Measurements from ENCODE around the gene NEDD4L.
"Not testable (repeated sequence)": the region's sequence is repeated elsewhere in the genome, so short reads cannot be mapped to it uniquely, and the experiment has no call there.

The NEDD4L gene

GRCh38 chr18:58417752-58418151, 373.7 kb downstream of the NEDD4L start:
- Histone ChIP-seq H3K27ac (ENCODE audit: low read depth, low read length) (no peak overlapping the region), H3K9me3 (ENCODE audit: insufficient read depth, low read depth, low read length) (no peaks in the 10 kb centered on the region), H3K4me3 (ENCODE audit: low read length) (no peak overlapping the region), H3K36me3 (ENCODE audit: insufficient read depth, low read length) (no peaks in the 10 kb centered on the region), H3K4me1 (ENCODE audit: insufficient read depth, low read length) (no peaks in the 10 kb centered on the region), H3K27me3 (ENCODE audit: insufficient read depth, low read length) (no peaks in the 10 kb centered on the region), H3K9ac (ENCODE audit: low read depth, low read length) (no peak overlapping the region)
- 96% methylated on average over 6 of the region's 6 CpGs for WGBS

GRCh38 chr18:58418361-58418760, 374.3 kb downstream of the NEDD4L start:
- WGBS = 100% methylated on average over 4 of the region's 4 CpGs
- H3K27me3 ChIP-seq (ENCODE audit: insufficient read depth, low read length) = no peaks in the 10 kb centered on the region

GRCh38 chr18:58419587-58420199, 375.7 kb downstream of the NEDD4L start:
- Histone ChIP-seq H3K9me3 (ENCODE audit: insufficient read depth, low read depth, low read length) (no peaks in the 10 kb centered on the region), H3K4me3 (ENCODE audit: low read length) (no peak overlapping the region), H3K9ac (ENCODE audit: low read depth, low read length) (no peak overlapping the region), H3K4me1 (ENCODE audit: insufficient read depth, low read length) (no peaks in the 10 kb centered on the region), H3K27me3 (ENCODE audit: insufficient read depth, low read length) (no peaks in the 10 kb centered on the region), H3K36me3 (ENCODE audit: insufficient read depth, low read length) (no peaks in the 10 kb centered on the region), H3K27ac (ENCODE audit: low read depth, low read length) (no peak overlapping the region)
- 77% methylated on average over 4 of the region's 4 CpGs for WGBS

More at GRCh38 chr18:58418361-58418760, 374.3 kb downstream of the NEDD4L start:
- H3K27ac ChIP-seq (ENCODE audit: low read depth, low read length) = no peak overlapping the region
- no peak overlapping the region for H3K4me3 ChIP-seq (ENCODE audit: low read length)
- H3K9me3 ChIP-seq (ENCODE audit: insufficient read depth, low read depth, low read length) = no peaks in the 10 kb centered on the region
- no peak overlapping the region for H3K9ac ChIP-seq (ENCODE audit: low read depth, low read length)
- no peaks in the 10 kb centered on the region for H3K4me1 ChIP-seq (ENCODE audit: insufficient read depth, low read length)
- H3K36me3 ChIP-seq (ENCODE audit: insufficient read depth, low read length) = no peaks in the 10 kb centered on the region

- Histone ChIP-seq H3K36me3 (ENCODE audit: insufficient read depth, low read length) (no peaks in the 10 kb centered on the region), H3K4me3 (ENCODE audit: low read length) (no peak overlapping the region)
- WGBS = 93% methylated on average over 3 of the region's 4 CpGs
Measured at GRCh38 chr18:58426611-58427010, 382.6 kb downstream of the NEDD4L start.

GRCh38 chr18:58427321-58427720, 383.3 kb downstream of the NEDD4L start:
- no peaks in the 10 kb centered on the region for H3K36me3 ChIP-seq (ENCODE audit: insufficient read depth, low read length)
- peaks cover 6% of the 10 kb centered on the region; the same call in 1 of the 2 replicates for H3K4me1 ChIP-seq (ENCODE audit: insufficient read depth, low read length)
- 87% methylated on average over 5 of the region's 5 CpGs for WGBS
- H3K27ac ChIP-seq (ENCODE audit: low read depth, low read length) = no peak overlapping the region
- H3K9ac ChIP-seq (ENCODE audit: low read depth, low read length) = no peak overlapping the region
- no peaks in the 10 kb centered on the region for H3K9me3 ChIP-seq (ENCODE audit: insufficient read depth, low read depth, low read length)
- no peak overlapping the region for H3K4me3 ChIP-seq (ENCODE audit: low read length)
- H3K27me3 ChIP-seq (ENCODE audit: insufficient read depth, low read length) = no peaks in the 10 kb centered on the region

More at GRCh38 chr18:58426611-58427010, 382.6 kb downstream of the NEDD4L start:
- no peaks in the 10 kb centered on the region for H3K9me3 ChIP-seq (ENCODE audit: insufficient read depth, low read depth, low read length)
- peaks cover 6% of the 10 kb centered on the region; the same call in 1 of the 2 replicates for H3K4me1 ChIP-seq (ENCODE audit: insufficient read depth, low read length)
- no peak overlapping the region for H3K9ac ChIP-seq (ENCODE audit: low read depth, low read length)
- no peak overlapping the region for H3K27ac ChIP-seq (ENCODE audit: low read depth, low read length)
- no peaks in the 10 kb centered on the region for H3K27me3 ChIP-seq (ENCODE audit: insufficient read depth, low read length)

GRCh38 chr18:58429442-58429841, 385.4 kb downstream of the NEDD4L start:
- Histone ChIP-seq H3K4me1 (ENCODE audit: insufficient read depth, low read length) (peaks cover 6% of the 10 kb centered on the region; the same call in 1 of the 2 replicates), H3K36me3 (ENCODE audit: insufficient read depth, low read length) (no peaks in the 10 kb centered on the region), H3K27ac (ENCODE audit: low read depth, low read length) (no peak overlapping the region), H3K4me3 (ENCODE audit: low read length) (no peak overlapping the region), H3K9ac (ENCODE audit: low read depth, low read length) (no peak overlapping the region), H3K27me3 (ENCODE audit: insufficient read depth, low read length) (no peaks in the 10 kb centered on the region), H3K9me3 (ENCODE audit: insufficient read depth, low read depth, low read length) (no peaks in the 10 kb centered on the region)
- 73% methylated on average over 6 of the region's 6 CpGs for WGBS

GRCh38 chr18:58431215-58431614, 387.2 kb downstream of the NEDD4L start:
- no peak overlapping the region for H3K27ac ChIP-seq (ENCODE audit: low read depth, low read length)
- 89% methylated on average over 5 of the region's 5 CpGs for WGBS
- H3K4me3 ChIP-seq (ENCODE audit: low read length) = no peak overlapping the region
- H3K27me3 ChIP-seq (ENCODE audit: insufficient read depth, low read length) = no peaks in the 10 kb centered on the region
- H3K9me3 ChIP-seq (ENCODE audit: insufficient read depth, low read depth, low read length) = no peaks in the 10 kb centered on the region
- peaks cover 6% of the 10 kb centered on the region; the same call in 1 of the 2 replicates for H3K4me1 ChIP-seq (ENCODE audit: insufficient read depth, low read length)
- no peaks in the 10 kb centered on the region for H3K36me3 ChIP-seq (ENCODE audit: insufficient read depth, low read length)
- no peak overlapping the region for H3K9ac ChIP-seq (ENCODE audit: low read depth, low read length)

GRCh38 chr18:58432050-58432727, 388.2 kb downstream of the NEDD4L start:
- no peaks in the 10 kb centered on the region for H3K36me3 ChIP-seq (ENCODE audit: insufficient read depth, low read length)
- no peaks in the 10 kb centered on the region for H3K9me3 ChIP-seq (ENCODE audit: insufficient read depth, low read depth, low read length)
- H3K27ac ChIP-seq (ENCODE audit: low read depth, low read length) = no peak overlapping the region
- H3K27me3 ChIP-seq (ENCODE audit: insufficient read depth, low read length) = no peaks in the 10 kb centered on the region
- no peak overlapping the region for H3K9ac ChIP-seq (ENCODE audit: low read depth, low read length)
- 96% methylated on average over 4 of the region's 9 CpGs for WGBS
- no peak overlapping the region for H3K4me3 ChIP-seq (ENCODE audit: low read length)
- peaks cover 6% of the 10 kb centered on the region; the same call in 1 of the 2 replicates for H3K4me1 ChIP-seq (ENCODE audit: insufficient read depth, low read length)

GRCh38 chr18:58435221-58436005, 391.4 kb downstream of the NEDD4L start:
- H3K36me3 ChIP-seq (ENCODE audit: insufficient read depth, low read length); H3K9ac ChIP-seq (ENCODE audit: low read depth, low read length); H3K9me3 ChIP-seq (ENCODE audit: insufficient read depth, low read depth, low read length); H3K4me3 ChIP-seq (ENCODE audit: low read length); H3K4me1 ChIP-seq (ENCODE audit: insufficient read depth, low read length); H3K27ac ChIP-seq (ENCODE audit: low read depth, low read length); H3K27me3 ChIP-seq (ENCODE audit: insufficient read depth, low read length): not testable (repeated sequence)
- WGBS = 85% methylated on average over 6 of the region's 7 CpGs

GRCh38 chr18:58438161-58438957, 394.3 kb downstream of the NEDD4L start:
- H3K9ac ChIP-seq (ENCODE audit: low read depth, low read length) = no peak overlapping the region
- WGBS = 91% methylated on average over 5 of the region's 6 CpGs
- peaks cover 7% of the 10 kb centered on the region; the same call in 1 of the 2 replicates for H3K4me1 ChIP-seq (ENCODE audit: insufficient read depth, low read length)
- no peak overlapping the region for H3K4me3 ChIP-seq (ENCODE audit: low read length)
- no peaks in the 10 kb centered on the region for H3K36me3 ChIP-seq (ENCODE audit: insufficient read depth, low read length)
- H3K9me3 ChIP-seq (ENCODE audit: insufficient read depth, low read depth, low read length) = no peaks in the 10 kb centered on the region
- H3K27me3 ChIP-seq (ENCODE audit: insufficient read depth, low read length) = no peaks in the 10 kb centered on the region
- H3K27ac ChIP-seq (ENCODE audit: low read depth, low read length) = no peak overlapping the region
